Measurements from ENCODE around the gene P2RY6. TPM values are rescaled to one million over a fixed set of nuclear protein-coding genes. Genes with fewer than 3 reads are reported as not detected.

The P2RY6 gene
- total RNA-seq, 4 donors from 2014 or later, result 0.38 to 2.2 (median 1.4) TPM

- no peak for TF ChIP-seq CTCF (IDR thresholded peaks at IDR 0.05; ENCODE audit: low read depth)
These were observed 6.1 kb upstream of the P2RY6 start for GRCh38 chr11:73265853-73266645.

GRCh38 chr11:73266646-73267020 lies 5.5 kb upstream of the P2RY6 start:
- no peak for TF ChIP-seq CTCF (IDR thresholded peaks at IDR 0.05; ENCODE audit: low read depth)

- TF ChIP-seq CTCF (IDR thresholded peaks at IDR 0.05; ENCODE audit: low read depth), result no peak
These were observed 4.9 kb upstream of the P2RY6 start for GRCh38 chr11:73267122-73267846.

- no peak for TF ChIP-seq CTCF (IDR thresholded peaks at IDR 0.05; ENCODE audit: low read depth)
These were observed 4.1 kb upstream of the P2RY6 start for GRCh38 chr11:73267906-73268540.

GRCh38 chr11:73268671-73269271 lies 3.4 kb upstream of the P2RY6 start:
- no peak for TF ChIP-seq CTCF (IDR thresholded peaks at IDR 0.05; ENCODE audit: low read depth)

- TF ChIP-seq CTCF (IDR thresholded peaks at IDR 0.05; ENCODE audit: low read depth), result no peak
These were observed 2.6 kb upstream of the P2RY6 start for GRCh38 chr11:73269459-73270015.

All from subcutaneous adipose tissue (tissue), 4 donors.